IPS-NIHi7 (cell line): Measurements from ENCODE around the gene DAD1.

Experiments
- DNase-seq: peaks from one replicate; pipeline ENCODE4 v3.0.0; 2012; ENCODE audit warnings: mixed read lengths; ENCODE audit errors: extremely low spot score

Gene DAD1

GRCh38 chr14:22517117-22517720, 71.8 kb downstream of the DAD1 start:
- no peak for DNase-seq

- DNase-seq, result no peak
Measured at GRCh38 chr14:22515929-22516328, 73.1 kb downstream of the DAD1 start.
